Measurements from ENCODE around the gene IRX2.

GRCh38 chr5:2724031-2724581 lies 27.4 kb downstream of the IRX2 start:
- TF ChIP-seq, protein P1, sequence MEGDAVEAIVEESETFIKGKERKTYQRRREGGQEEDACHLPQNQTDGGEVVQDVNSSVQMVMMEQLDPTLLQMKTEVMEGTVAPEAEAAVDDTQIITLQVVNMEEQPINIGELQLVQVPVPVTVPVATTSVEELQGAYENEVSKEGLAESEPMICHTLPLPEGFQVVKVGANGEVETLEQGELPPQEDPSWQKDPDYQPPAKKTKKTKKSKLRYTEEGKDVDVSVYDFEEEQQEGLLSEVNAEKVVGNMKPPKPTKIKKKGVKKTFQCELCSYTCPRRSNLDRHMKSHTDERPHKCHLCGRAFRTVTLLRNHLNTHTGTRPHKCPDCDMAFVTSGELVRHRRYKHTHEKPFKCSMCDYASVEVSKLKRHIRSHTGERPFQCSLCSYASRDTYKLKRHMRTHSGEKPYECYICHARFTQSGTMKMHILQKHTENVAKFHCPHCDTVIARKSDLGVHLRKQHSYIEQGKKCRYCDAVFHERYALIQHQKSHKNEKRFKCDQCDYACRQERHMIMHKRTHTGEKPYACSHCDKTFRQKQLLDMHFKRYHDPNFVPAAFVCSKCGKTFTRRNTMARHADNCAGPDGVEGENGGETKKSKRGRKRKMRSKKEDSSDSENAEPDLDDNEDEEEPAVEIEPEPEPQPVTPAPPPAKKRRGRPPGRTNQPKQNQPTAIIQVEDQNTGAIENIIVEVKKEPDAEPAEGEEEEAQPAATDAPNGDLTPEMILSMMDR (IDR thresholded peaks at IDR 0.05; ENCODE audit: low read depth, low read length) = no peak
- no peak for TF ChIP-seq EZH2phosphoT487 (IDR thresholded peaks at IDR 0.05; ENCODE audit: low read depth)

Data from OCI-LY3 (cell line).